Endothelial cell (in vitro differentiated cells): ENCODE measurements around the gene DEXI. TPM values are rescaled to one million over a fixed set of nuclear protein-coding genes. Genes with fewer than 3 reads are reported as not detected.

Experiments
- DNase-seq: peaks from one replicate; pipeline ENCODE4 v3.0.0; 2021; ENCODE audit warnings: low spot score
- H3K27ac Mint-ChIP-seq: one replicate; pipeline ENCODE4 v1.8.0; 2021; ENCODE audit warnings: mixed read lengths, inconsistent platforms; ENCODE audit not compliant: unreplicated experiment
- H3K27me3 Mint-ChIP-seq: one replicate; pipeline ENCODE4 v1.8.0; 2021; ENCODE audit warnings: mild to moderate bottlenecking, moderate library complexity, mixed read lengths, inconsistent platforms; ENCODE audit not compliant: unreplicated experiment
- H3K36me3 Mint-ChIP-seq: one replicate; pipeline ENCODE4 v1.8.0; 2021; ENCODE audit warnings: mild to moderate bottlenecking, low read depth, mixed read lengths, inconsistent platforms; ENCODE audit not compliant: unreplicated experiment
- H3K4me1 Mint-ChIP-seq: one replicate; pipeline ENCODE4 v1.8.0; 2021; ENCODE audit warnings: mild to moderate bottlenecking, mixed read lengths, inconsistent platforms; ENCODE audit not compliant: unreplicated experiment
- H3K4me3 Mint-ChIP-seq: one replicate; pipeline ENCODE4 v1.8.0; 2021; ENCODE audit warnings: mild to moderate bottlenecking, mixed read lengths, inconsistent platforms; ENCODE audit not compliant: unreplicated experiment
- H3K9me3 Mint-ChIP-seq: one replicate; pipeline ENCODE4 v1.8.0; 2021; ENCODE audit warnings: mixed read lengths, inconsistent platforms; ENCODE audit not compliant: unreplicated experiment
- CTCF ChIP-seq: fragments of 200-600 bp; sonication (generic); IDR thresholded peaks from one replicate; pipeline ENCODE4 v1.5.0; 2021; ENCODE audit warnings: antibody characterized with exemption; ENCODE audit not compliant: unreplicated experiment
- total RNA-seq: library from RNA; stranded (reverse); fragmentation: NEBNext Ultra II Directional; extraction: Animal tissue kit (Norgen Biotek cat#: 25700); gene quantifications from one replicate; pipeline ENCODE4 v1.2.1, GENCODE V29; 2021; ENCODE audit not compliant: unreplicated experiment

Gene DEXI
- total RNA-seq, 1 donor from 2014 or later: 37.9 TPM

GRCh38 chr16:10918294-10919002, 23.8 kb downstream of the DEXI start:
- DNase-seq: peak; percentile 94
- H3K9me3 Mint-ChIP-seq: no peaks in the 10 kb centered on the region
- peak; percentile 90 for TF ChIP-seq CTCF
- no peaks in the 10 kb centered on the region for H3K36me3 Mint-ChIP-seq
- H3K27ac Mint-ChIP-seq: no peak overlapping the region
- peaks cover 3% of the 10 kb centered on the region for H3K27me3 Mint-ChIP-seq
- no peaks in the 10 kb centered on the region for H3K4me1 Mint-ChIP-seq
- H3K4me3 Mint-ChIP-seq: no peak overlapping the region

GRCh38 chr16:10916534-10916933, 25.7 kb downstream of the DEXI start:
- Mint-ChIP-seq H3K36me3 (no peaks in the 10 kb centered on the region), H3K4me1 (no peaks in the 10 kb centered on the region), H3K4me3 (no peak overlapping the region), H3K27ac (no peak overlapping the region), H3K27me3 (peaks cover 3% of the 10 kb centered on the region), H3K9me3 (no peaks in the 10 kb centered on the region)
- no peak for DNase-seq
- no peak for TF ChIP-seq CTCF

- H3K27ac Mint-ChIP-seq: no peak overlapping the region
- H3K4me1 Mint-ChIP-seq: no peaks in the 10 kb centered on the region
- H3K4me3 Mint-ChIP-seq: no peak overlapping the region
- H3K27me3 Mint-ChIP-seq: peaks cover 4% of the 10 kb centered on the region
- no peaks in the 10 kb centered on the region for H3K9me3 Mint-ChIP-seq
- TF ChIP-seq CTCF: no peak
- H3K36me3 Mint-ChIP-seq: no peaks in the 10 kb centered on the region
- no peak for DNase-seq
These were observed 31.0 kb downstream of the DEXI start for GRCh38 chr16:10911267-10911666.

- no peak for DNase-seq
- Mint-ChIP-seq H3K4me1 (no peaks in the 10 kb centered on the region), H3K27ac (no peak overlapping the region), H3K9me3 (no peaks in the 10 kb centered on the region), H3K36me3 (no peaks in the 10 kb centered on the region), H3K27me3 (peaks cover 12% of the 10 kb centered on the region), H3K4me3 (no peak overlapping the region)
- no peak for TF ChIP-seq CTCF
These were observed 34.6 kb downstream of the DEXI start for GRCh38 chr16:10907757-10908045.

GRCh38 chr16:10906914-10907756, 35.1 kb downstream of the DEXI start:
- H3K9me3 Mint-ChIP-seq: no peaks in the 10 kb centered on the region
- no peak overlapping the region for H3K4me3 Mint-ChIP-seq
- H3K4me1 Mint-ChIP-seq: no peaks in the 10 kb centered on the region
- no peaks in the 10 kb centered on the region for H3K36me3 Mint-ChIP-seq
- DNase-seq: no peak
- H3K27me3 Mint-ChIP-seq: peaks cover 12% of the 10 kb centered on the region
- no peak for TF ChIP-seq CTCF
- no peak overlapping the region for H3K27ac Mint-ChIP-seq
